WTC11 (cell line): ENCODE measurements around the gene CCDC74B. TPM values are rescaled to one million over a fixed set of nuclear protein-coding genes. Genes with fewer than 3 reads are reported as not detected.

Experiments
- E2F1 ChIP-seq: sonication (generic); formaldehyde crosslinking; IDR thresholded peaks from 2 replicates; pipeline ENCODE4 v1.8.0; 2022; ENCODE audit warnings: mild to moderate bottlenecking, missing genetic modification reagents
- E2F5 ChIP-seq: sonication (generic); formaldehyde crosslinking; IDR thresholded peaks from 2 replicates; pipeline ENCODE4 v1.8.1; 2022; ENCODE audit warnings: mild to moderate bottlenecking, moderate library complexity, missing genetic modification reagents
- ELF4 ChIP-seq: sonication (generic); formaldehyde crosslinking; IDR thresholded peaks from 2 replicates; pipeline ENCODE4 v1.8.1; 2022; ENCODE audit warnings: low read depth, mild to moderate bottlenecking, moderate library complexity, missing genetic modification reagents
- FOXK1 ChIP-seq: sonication (generic); formaldehyde crosslinking; IDR thresholded peaks from 2 replicates; pipeline ENCODE4 v1.8.0; 2022; ENCODE audit warnings: mild to moderate bottlenecking, moderate library complexity, missing genetic modification reagents
- FOXP1 ChIP-seq: sonication (generic); formaldehyde crosslinking; IDR thresholded peaks from 2 replicates; pipeline ENCODE4 v1.8.0; 2022; ENCODE audit warnings: missing genetic modification reagents, mild to moderate bottlenecking, moderate library complexity, borderline replicate concordance
- MAX ChIP-seq: sonication (generic); formaldehyde crosslinking; IDR thresholded peaks from 2 replicates; pipeline ENCODE4 v1.8.0; 2022; ENCODE audit warnings: mild to moderate bottlenecking, missing genetic modification reagents
- MYBL2 ChIP-seq: sonication (generic); formaldehyde crosslinking; IDR thresholded peaks from 2 replicates; pipeline ENCODE4 v1.8.1; 2023; ENCODE audit warnings: mild to moderate bottlenecking, moderate library complexity, missing genetic modification reagents
- NFATC4 ChIP-seq: fragments of 250-450 bp; sonication (Bioruptor Pico); IDR thresholded peaks from 2 replicates; pipeline ENCODE4 v1.9.0; 2021; ENCODE audit warnings: mild to moderate bottlenecking
- NFYB ChIP-seq: sonication (generic); formaldehyde crosslinking; conservative IDR thresholded peaks from 2 replicates; pipeline ENCODE4 v1.8.0; 2022; ENCODE audit warnings: low read depth, missing genetic modification reagents
- NR2C2 ChIP-seq: sonication (generic); formaldehyde crosslinking; IDR thresholded peaks from 2 replicates; pipeline ENCODE4 v1.8.0; 2022; ENCODE audit warnings: mild to moderate bottlenecking, missing genetic modification reagents
- SMAD3 ChIP-seq: sonication (generic); formaldehyde crosslinking; IDR thresholded peaks from 2 replicates; pipeline ENCODE4 v1.8.0; 2022; ENCODE audit warnings: missing genetic modification reagents, mild to moderate bottlenecking, borderline replicate concordance
- SP1 ChIP-seq: sonication (generic); formaldehyde crosslinking; conservative IDR thresholded peaks from 2 replicates; pipeline ENCODE4 v1.8.1; 2022; ENCODE audit warnings: missing genetic modification reagents
- TEAD4 ChIP-seq: sonication (generic); formaldehyde crosslinking; IDR thresholded peaks from 2 replicates; pipeline ENCODE4 v1.8.0; 2022; ENCODE audit warnings: mild to moderate bottlenecking, missing genetic modification reagents
- ZNF219 ChIP-seq: sonication (generic); formaldehyde crosslinking; IDR thresholded peaks from 2 replicates; pipeline ENCODE4 v1.8.0; 2023; ENCODE audit warnings: missing genetic modification reagents, mild to moderate bottlenecking, borderline replicate concordance
- ZNF263 ChIP-seq: sonication (generic); formaldehyde crosslinking; IDR thresholded peaks from 2 replicates; pipeline ENCODE4 v1.8.1; 2022; ENCODE audit warnings: low read depth, mild to moderate bottlenecking, moderate library complexity, missing genetic modification reagents
- ZNF281 ChIP-seq: sonication (generic); formaldehyde crosslinking; IDR thresholded peaks from 2 replicates; pipeline ENCODE4 v1.8.0; 2023; ENCODE audit warnings: mild to moderate bottlenecking, missing genetic modification reagents
- total RNA-seq: library from RNA; stranded (reverse); gene quantifications from 3 replicates; pipeline ENCODE4 v1.2.3, GENCODE V29; 2021
- TF ChIP-seq, protein P1 (sequence below): sonication (generic); formaldehyde crosslinking; IDR thresholded peaks from 2 replicates; pipeline ENCODE4 v1.8.1; 2022; ENCODE audit warnings: low read depth, mild to moderate bottlenecking, moderate library complexity, missing genetic modification reagents, borderline replicate concordance
- TF ChIP-seq, protein P2 (sequence below): fragments of 250-450 bp; sonication (Bioruptor Pico); IDR thresholded peaks from 2 replicates; pipeline ENCODE4 v1.9.0; 2021; ENCODE audit warnings: mild to moderate bottlenecking, borderline replicate concordance
- TF ChIP-seq, protein P3 (sequence below): sonication (generic); formaldehyde crosslinking; IDR thresholded peaks from 2 replicates; pipeline ENCODE4 v1.8.0; 2022; ENCODE audit warnings: mild to moderate bottlenecking, missing genetic modification reagents
- TF ChIP-seq, protein P4 (sequence below): sonication (generic); formaldehyde crosslinking; IDR thresholded peaks from 2 replicates; pipeline ENCODE4 v1.8.1; 2023; ENCODE audit warnings: mild to moderate bottlenecking, missing genetic modification reagents, borderline replicate concordance
- TF ChIP-seq, protein P5 (sequence below): fragments of 250-450 bp; sonication (Bioruptor Pico); IDR thresholded peaks from 2 replicates; pipeline ENCODE4 v1.9.0; 2021; ENCODE audit warnings: moderate library complexity, mild to moderate bottlenecking, inconsistent platforms, borderline replicate concordance

The CCDC74B gene
- total RNA-seq, 1 experiment from 2014 or later = 5.4 TPM

- TF ChIP-seq ZNF281 (0 out of 2 replicates have a peak, but pooled peaks have one; percentile 50), E2F1 (CRISPR knock-in tag) (peak; percentile 76; the same call in 1 of the 2 replicates), ELF4 (CRISPR knock-in tag) (no peak), FOXK1 (CRISPR knock-in tag) (peak; percentile 85), ZNF219 (CRISPR knock-in tag) (no peak), SP1 (CRISPR knock-in tag) (peak; percentile 98), ZNF263 (CRISPR knock-in tag) (no peak), TEAD4 (CRISPR knock-in tag) (no peak), MAX (CRISPR knock-in tag) (peak; percentile 86), E2F5 (peak; percentile 100), NFYB (no peak), SMAD3 (no peak), NFATC4 (no peak), FOXP1 (peak; percentile 77; the same call in 1 of the 2 replicates), MYBL2 (CRISPR knock-in tag) (peak; percentile 97; the same call in 1 of the 2 replicates), NR2C2 (CRISPR knock-in tag) (no peak)
- TF ChIP-seq, protein P1, sequence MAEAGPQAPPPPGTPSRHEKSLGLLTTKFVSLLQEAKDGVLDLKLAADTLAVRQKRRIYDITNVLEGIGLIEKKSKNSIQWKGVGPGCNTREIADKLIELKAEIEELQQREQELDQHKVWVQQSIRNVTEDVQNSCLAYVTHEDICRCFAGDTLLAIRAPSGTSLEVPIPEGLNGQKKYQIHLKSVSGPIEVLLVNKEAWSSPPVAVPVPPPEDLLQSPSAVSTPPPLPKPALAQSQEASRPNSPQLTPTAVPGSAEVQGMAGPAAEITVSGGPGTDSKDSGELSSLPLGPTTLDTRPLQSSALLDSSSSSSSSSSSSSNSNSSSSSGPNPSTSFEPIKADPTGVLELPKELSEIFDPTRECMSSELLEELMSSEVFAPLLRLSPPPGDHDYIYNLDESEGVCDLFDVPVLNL (CRISPR knock-in tag) = peak; percentile 98
- TF ChIP-seq, protein P2, sequence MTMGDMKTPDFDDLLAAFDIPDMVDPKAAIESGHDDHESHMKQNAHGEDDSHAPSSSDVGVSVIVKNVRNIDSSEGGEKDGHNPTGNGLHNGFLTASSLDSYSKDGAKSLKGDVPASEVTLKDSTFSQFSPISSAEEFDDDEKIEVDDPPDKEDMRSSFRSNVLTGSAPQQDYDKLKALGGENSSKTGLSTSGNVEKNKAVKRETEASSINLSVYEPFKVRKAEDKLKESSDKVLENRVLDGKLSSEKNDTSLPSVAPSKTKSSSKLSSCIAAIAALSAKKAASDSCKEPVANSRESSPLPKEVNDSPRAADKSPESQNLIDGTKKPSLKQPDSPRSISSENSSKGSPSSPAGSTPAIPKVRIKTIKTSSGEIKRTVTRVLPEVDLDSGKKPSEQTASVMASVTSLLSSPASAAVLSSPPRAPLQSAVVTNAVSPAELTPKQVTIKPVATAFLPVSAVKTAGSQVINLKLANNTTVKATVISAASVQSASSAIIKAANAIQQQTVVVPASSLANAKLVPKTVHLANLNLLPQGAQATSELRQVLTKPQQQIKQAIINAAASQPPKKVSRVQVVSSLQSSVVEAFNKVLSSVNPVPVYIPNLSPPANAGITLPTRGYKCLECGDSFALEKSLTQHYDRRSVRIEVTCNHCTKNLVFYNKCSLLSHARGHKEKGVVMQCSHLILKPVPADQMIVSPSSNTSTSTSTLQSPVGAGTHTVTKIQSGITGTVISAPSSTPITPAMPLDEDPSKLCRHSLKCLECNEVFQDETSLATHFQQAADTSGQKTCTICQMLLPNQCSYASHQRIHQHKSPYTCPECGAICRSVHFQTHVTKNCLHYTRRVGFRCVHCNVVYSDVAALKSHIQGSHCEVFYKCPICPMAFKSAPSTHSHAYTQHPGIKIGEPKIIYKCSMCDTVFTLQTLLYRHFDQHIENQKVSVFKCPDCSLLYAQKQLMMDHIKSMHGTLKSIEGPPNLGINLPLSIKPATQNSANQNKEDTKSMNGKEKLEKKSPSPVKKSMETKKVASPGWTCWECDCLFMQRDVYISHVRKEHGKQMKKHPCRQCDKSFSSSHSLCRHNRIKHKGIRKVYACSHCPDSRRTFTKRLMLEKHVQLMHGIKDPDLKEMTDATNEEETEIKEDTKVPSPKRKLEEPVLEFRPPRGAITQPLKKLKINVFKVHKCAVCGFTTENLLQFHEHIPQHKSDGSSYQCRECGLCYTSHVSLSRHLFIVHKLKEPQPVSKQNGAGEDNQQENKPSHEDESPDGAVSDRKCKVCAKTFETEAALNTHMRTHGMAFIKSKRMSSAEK = no peak
- TF ChIP-seq, protein P3, sequence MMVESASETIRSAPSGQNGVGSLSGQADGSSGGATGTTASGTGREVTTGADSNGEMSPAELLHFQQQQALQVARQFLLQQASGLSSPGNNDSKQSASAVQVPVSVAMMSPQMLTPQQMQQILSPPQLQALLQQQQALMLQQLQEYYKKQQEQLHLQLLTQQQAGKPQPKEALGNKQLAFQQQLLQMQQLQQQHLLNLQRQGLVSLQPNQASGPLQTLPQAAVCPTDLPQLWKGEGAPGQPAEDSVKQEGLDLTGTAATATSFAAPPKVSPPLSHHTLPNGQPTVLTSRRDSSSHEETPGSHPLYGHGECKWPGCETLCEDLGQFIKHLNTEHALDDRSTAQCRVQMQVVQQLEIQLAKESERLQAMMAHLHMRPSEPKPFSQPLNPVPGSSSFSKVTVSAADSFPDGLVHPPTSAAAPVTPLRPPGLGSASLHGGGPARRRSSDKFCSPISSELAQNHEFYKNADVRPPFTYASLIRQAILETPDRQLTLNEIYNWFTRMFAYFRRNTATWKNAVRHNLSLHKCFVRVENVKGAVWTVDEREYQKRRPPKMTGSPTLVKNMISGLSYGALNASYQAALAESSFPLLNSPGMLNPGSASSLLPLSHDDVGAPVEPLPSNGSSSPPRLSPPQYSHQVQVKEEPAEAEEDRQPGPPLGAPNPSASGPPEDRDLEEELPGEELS (CRISPR knock-in tag) = peak; percentile 60
- TF ChIP-seq, protein P4, sequence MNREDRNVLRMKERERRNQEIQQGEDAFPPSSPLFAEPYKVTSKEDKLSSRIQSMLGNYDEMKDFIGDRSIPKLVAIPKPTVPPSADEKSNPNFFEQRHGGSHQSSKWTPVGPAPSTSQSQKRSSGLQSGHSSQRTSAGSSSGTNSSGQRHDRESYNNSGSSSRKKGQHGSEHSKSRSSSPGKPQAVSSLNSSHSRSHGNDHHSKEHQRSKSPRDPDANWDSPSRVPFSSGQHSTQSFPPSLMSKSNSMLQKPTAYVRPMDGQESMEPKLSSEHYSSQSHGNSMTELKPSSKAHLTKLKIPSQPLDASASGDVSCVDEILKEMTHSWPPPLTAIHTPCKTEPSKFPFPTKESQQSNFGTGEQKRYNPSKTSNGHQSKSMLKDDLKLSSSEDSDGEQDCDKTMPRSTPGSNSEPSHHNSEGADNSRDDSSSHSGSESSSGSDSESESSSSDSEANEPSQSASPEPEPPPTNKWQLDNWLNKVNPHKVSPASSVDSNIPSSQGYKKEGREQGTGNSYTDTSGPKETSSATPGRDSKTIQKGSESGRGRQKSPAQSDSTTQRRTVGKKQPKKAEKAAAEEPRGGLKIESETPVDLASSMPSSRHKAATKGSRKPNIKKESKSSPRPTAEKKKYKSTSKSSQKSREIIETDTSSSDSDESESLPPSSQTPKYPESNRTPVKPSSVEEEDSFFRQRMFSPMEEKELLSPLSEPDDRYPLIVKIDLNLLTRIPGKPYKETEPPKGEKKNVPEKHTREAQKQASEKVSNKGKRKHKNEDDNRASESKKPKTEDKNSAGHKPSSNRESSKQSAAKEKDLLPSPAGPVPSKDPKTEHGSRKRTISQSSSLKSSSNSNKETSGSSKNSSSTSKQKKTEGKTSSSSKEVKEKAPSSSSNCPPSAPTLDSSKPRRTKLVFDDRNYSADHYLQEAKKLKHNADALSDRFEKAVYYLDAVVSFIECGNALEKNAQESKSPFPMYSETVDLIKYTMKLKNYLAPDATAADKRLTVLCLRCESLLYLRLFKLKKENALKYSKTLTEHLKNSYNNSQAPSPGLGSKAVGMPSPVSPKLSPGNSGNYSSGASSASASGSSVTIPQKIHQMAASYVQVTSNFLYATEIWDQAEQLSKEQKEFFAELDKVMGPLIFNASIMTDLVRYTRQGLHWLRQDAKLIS (CRISPR knock-in tag) = no peak
- TF ChIP-seq, protein P5, sequence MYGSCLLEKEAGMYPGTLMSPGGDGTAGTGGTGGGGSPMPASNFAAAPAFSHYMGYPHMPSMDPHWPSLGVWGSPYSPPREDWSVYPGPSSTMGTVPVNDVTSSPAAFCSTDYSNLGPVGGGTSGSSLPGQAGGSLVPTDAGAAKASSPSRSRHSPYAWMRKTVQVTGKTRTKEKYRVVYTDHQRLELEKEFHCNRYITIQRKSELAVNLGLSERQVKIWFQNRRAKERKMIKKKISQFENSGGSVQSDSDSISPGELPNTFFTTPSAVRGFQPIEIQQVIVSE = no peak
Observed at GRCh38 chr2:130181325-130181879, 36.5 kb upstream of the CCDC74B start, which contains the start of gene SMPD4 (continued).
